ENCODE results near the gene KIF17.
A peak's percentile ranks its signal among the peaks of the same experiment; 100 is the strongest.

The KIF17 gene

DNA sequence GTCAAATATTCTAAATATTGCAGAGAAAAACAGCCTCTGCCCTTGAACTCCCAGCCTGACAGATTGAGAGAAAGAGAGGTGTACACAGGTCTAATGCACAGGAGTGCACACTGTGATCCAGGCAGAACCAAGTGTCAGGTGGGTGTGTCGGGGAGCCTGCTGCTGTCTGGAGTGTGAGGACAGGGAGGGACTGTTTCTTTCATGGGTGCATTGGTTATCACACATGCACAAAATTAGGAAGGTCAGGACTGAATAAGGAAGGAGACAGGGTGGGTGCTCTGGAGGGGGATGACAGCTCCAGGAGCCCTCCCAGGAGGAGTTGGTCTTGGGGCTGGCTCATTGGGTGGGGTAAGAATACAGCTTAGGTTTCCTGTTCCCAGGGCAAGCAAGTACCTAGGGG lies 97.8 kb downstream of the KIF17 start:
- H3K4me3 ChIP-seq (ENCODE audit: low read depth, low read length), result no peak overlapping the region
- TF ChIP-seq, protein P1, sequence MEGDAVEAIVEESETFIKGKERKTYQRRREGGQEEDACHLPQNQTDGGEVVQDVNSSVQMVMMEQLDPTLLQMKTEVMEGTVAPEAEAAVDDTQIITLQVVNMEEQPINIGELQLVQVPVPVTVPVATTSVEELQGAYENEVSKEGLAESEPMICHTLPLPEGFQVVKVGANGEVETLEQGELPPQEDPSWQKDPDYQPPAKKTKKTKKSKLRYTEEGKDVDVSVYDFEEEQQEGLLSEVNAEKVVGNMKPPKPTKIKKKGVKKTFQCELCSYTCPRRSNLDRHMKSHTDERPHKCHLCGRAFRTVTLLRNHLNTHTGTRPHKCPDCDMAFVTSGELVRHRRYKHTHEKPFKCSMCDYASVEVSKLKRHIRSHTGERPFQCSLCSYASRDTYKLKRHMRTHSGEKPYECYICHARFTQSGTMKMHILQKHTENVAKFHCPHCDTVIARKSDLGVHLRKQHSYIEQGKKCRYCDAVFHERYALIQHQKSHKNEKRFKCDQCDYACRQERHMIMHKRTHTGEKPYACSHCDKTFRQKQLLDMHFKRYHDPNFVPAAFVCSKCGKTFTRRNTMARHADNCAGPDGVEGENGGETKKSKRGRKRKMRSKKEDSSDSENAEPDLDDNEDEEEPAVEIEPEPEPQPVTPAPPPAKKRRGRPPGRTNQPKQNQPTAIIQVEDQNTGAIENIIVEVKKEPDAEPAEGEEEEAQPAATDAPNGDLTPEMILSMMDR (IDR thresholded peaks at IDR 0.05; ENCODE audit: low read depth, low read length, missing control alignments), result no peak
- no peak for DNase-seq (ENCODE audit: low read depth)

DNA sequence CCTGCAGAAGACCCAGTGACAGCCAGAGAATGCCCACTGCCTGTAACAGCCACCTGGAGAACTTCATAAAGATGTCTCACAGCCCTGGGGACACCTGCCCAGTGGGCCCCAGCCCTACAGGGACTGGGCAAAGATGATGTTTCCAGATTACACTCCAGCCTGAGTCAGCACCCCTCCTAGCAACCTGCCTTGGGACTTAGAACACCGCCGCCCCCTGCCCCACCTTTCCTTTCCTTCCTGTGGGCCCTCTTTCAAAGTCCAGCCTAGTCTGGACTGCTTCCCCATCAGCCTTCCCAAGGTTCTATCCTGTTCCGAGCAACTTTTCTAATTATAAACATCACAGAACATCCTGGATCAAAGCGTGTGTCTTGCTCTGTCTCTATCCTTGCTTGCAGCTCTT lies 99.3 kb downstream of the KIF17 start:
- no peak overlapping the region for H3K4me3 ChIP-seq (ENCODE audit: low read depth, low read length)
- TF ChIP-seq, protein P1 (IDR thresholded peaks at IDR 0.05; ENCODE audit: low read depth, low read length, missing control alignments), result no peak
- no peak for DNase-seq (ENCODE audit: low read depth)

DNA sequence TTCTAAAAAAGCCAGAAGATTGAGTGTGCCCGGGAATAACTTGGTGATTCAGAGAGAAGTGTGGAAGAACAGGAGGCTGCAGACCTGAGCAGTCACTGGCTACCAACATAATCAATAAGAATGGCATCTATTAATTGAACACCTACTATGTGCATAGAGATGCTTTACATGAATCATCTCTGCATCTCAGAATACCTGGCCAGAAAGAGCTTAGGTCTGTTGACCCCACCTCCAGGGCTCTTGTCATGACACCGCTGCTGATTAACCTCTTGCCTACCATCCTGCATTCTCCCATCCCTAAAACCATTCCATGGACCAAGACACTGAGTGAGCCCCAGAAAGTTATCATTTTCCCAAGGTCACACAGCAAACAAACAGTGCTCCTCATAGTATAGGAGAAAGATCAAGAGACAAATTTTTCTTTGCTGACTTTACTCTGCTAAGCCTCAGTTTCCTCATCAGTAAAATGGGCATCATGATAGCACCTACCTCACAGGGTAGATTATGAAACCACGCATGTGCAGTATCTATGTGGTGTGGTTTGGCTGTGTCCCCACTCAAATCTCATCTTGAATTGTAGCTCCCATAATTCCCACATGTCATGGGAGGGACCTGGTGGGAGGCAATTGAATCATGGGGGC lies 100.8 kb downstream of the KIF17 start:
- no peak for DNase-seq (ENCODE audit: low read depth)
- TF ChIP-seq, protein P1 (IDR thresholded peaks at IDR 0.05; ENCODE audit: low read depth, low read length, missing control alignments), result no peak
- no peak overlapping the region for H3K4me3 ChIP-seq (ENCODE audit: low read depth, low read length)

DNA sequence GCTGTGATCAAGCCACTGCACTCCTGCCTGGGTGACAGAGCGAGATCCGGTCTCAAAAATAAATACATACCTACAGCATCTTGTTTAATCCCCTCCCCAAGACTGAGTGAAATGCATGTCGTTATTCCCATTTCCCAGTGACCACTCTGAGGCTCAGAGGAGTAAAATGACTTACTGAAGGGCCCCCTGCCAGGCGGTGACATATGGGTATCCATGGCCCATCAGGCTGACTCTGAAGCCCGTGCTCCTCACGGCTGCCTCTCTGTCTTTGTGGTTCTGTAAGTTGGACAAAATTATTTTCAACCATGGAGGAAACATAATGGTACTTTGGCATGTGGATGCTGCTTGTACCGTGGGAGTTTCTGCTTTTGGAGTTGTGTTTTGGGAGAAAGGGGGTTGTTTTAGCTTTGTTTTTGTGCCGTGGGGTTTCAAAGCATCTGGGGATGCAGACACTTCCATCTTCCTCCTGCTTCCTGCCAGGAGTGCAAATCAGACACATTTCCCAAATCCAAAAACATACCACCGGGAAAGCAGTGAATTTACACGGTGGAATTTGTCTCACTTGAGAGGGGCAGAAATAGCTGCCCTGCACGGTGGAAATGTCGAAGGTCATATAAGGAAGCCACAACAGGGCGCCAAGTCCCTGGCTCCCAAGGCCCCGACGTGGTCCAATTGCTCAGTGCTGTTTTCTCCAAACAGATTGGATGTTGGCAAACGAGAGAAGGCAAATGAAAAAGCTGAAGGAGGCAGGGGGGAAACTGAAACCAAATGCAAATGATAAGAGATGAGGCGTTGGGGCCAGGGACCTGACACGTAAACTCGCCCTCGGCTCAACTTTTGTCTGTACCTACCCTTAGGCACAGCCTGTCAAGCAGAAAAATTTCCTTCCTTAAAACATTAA lies 101.6 kb downstream of the KIF17 start:
- peak; percentile 38 for DNase-seq (ENCODE audit: low read depth)
- H3K4me3 ChIP-seq (ENCODE audit: low read depth, low read length), result no peak overlapping the region
- TF ChIP-seq, protein P1 (IDR thresholded peaks at IDR 0.05; ENCODE audit: low read depth, low read length, missing control alignments), result no peak

DNA sequence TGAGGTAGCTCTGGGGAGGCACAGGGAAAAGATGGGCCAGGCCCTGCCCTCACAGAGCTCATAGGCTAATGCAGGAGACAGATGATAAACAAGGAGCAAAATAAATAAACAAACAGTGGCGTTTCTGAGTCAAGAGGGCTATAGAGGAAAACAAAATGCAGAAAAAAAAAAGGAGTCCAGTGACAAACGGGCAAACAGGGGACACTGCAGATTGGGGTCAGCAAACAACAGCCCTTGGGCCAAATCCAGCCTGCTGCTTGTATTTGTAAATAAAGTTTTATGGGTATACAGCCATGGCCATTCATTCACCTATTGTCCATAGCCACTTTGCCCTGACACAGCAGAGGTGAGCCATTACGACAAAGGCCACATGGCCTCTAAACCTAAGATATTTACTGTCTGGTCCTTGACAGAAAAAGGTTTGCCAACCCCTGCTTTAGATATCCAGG lies 103.7 kb downstream of the KIF17 start:
- DNase-seq (ENCODE audit: low read depth), result no peak
- no peak overlapping the region for H3K4me3 ChIP-seq (ENCODE audit: low read depth, low read length)
- TF ChIP-seq, protein P1 (IDR thresholded peaks at IDR 0.05; ENCODE audit: low read depth, low read length, missing control alignments), result no peak

Data from GM12864 (cell line).